GM21360 (cell line): ENCODE data around the gene KRTAP12-4.
"Not testable (repeated sequence)": the region's sequence is repeated elsewhere in the genome, so short reads cannot be mapped to it uniquely, and the experiment has no call there.

Source experiments
- ATAC-seq: cut with Tn5 transposase; IDR thresholded peaks from one replicate; pipeline ENCODE4 v1.9.1; 2021; ENCODE audit warnings: mild to moderate bottlenecking, moderate library complexity; ENCODE audit not compliant: unreplicated experiment

KRTAP12-4 gene

DNA sequence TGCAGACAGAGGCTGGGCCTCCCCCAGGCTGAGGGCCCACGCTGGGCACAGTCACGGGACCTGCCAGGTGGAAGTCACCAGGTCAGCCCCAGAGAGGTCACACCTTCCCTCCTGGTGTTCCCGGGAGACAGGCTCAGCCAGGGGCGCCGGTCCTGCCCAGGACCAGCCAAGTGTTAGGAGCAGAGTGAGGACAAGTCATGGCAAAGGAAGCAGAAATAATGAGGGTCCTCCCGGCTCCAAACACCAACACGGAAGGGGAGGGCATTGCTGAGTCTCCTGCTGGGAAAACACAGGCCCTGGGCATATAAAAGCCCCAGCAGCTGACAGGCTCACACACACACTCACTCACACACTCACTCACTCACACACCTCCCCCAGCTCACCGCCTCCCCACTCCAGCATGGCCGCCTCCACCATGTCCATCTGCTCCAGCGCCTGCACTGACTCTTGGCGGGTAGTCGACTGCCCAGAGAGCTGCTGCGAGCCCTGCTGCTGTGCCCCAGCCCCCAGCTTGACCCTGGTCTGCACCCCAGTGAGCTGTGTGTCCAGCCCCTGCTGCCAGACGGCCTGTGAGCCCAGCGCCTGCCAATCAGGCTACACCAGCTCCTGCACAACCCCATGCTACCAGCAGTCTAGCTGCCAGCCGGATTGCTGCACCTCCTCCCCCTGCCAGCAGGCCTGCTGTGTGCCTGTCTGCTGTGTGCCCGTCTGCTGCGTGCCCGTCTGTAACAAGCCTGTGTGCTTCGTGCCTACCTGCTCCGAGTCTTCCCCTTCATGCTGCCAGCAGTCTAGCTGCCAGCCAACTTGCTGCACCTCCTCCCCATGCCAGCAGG, 17.2 kb downstream of the KRTAP12-4 start, which contains the start of gene KRTAP10-10:
TSS of gene KRTAP10-10 (plus strand) at position 339 of the 833 bp plus-strand sequence. CDS start at position 401, 62 bp downstream.
- ATAC-seq, result no peak

DNA sequence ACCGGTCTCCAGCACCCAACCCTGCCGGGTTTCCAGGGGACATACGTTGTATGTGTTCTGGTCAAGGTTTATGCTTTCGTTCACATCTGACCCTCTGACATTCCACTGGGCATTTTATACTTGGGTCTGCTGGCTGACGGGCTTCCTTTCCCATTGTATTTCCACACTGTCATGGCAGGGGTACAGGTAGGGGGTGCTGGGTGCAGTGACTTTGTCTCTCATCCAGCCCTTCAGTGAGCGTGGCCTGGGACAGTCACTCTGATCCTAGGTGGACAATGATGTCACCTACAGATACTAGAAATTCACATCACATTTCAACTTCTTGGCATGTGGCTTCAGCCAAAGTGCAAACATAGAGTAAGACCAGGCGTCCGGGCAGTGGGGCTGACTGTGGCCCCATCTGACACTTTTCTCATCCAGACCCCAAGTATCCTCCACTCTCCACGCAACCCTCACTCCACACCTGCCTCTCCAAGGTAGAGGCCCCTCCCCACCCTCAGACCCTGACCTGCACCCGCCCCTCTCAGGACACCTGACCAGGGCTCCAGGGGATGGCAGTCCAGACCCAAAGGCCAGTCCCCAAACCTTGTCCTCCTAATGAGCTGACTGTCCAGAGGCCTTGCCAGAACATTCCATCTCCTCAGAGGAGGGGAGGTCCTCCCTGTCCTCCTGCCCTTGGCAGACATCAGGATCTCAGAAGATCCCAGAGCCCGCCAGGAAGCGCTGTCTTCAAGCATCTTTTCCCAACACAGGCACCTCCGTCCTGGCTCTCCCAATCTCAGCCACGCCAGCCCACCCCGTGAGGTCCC, 18.0 kb downstream of the KRTAP12-4 start:
- ATAC-seq, result no peak

DNA sequence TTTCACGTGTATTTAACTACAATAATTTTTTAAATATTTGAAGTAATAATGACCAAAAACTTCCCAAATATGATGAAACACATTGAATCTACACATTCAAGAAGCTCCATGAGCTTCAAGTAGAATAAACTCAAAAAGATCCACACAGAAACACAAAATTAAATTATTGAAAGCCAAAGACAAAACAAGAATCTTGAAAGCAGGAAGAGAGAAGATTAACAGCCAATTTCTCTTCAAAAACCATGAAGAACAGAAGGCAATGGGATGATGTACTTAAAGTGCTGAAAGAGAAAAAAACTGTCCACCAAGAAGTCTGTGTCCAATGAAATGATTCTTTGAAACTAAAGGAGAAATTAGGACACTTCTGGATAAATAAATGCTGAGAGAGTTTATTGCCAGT, 22.4 kb downstream of the KRTAP12-4 start:
- no peak for ATAC-seq

DNA sequence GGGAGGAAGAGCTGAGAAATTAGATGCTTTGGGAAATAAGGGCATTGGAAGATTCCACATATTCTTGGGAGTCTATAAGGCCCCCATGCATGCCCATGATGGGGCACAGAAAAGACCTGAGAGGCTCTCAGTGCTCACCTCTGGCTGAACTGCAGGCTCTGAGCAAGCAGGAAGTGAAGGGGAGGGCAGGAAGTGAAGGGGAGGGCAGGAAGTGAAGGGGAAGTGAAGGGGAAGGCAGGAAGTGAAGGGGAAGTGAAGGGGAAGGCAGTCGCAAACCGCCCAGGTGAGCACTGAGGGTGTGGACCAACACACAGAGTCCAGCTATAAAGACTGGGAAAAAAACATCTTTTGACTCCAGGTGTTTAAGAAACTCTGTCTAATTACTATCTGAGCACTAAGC, 24.0 kb downstream of the KRTAP12-4 start:
- ATAC-seq, result no peak

DNA sequence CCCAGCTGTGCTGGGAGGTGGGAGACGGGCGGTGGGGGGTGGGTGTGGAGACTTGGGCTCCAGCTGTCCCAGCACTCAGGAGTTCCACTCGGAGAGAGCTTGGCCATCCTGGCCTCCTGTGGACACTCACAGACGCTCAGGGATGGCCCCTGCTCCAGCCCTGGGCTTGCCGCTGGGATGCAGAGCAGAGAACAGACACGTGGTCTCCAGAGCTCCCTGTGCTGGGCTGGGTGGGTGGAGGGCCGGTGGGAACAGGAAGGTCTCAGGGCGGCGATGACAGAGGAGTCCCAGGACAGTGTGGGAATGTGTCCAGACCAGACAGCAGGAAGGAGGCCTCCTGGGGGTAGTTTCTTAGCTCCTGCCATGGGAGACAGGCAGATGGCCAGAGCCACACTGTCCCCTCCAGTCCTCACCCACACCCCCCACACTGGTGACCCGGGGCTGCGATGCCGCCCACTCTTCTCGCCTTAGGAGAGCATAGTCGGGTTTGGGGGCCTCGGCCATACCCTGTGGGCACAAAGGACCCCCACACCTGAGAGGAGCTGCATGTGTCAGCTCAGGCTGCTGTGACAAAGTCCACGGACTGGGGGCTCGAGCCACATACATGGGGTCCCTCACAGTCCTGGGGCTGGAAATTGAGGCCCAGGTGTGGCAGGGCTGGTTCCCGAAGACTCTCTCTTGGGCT, 25.6 kb downstream of the KRTAP12-4 start:
- ATAC-seq, result no peak

DNA sequence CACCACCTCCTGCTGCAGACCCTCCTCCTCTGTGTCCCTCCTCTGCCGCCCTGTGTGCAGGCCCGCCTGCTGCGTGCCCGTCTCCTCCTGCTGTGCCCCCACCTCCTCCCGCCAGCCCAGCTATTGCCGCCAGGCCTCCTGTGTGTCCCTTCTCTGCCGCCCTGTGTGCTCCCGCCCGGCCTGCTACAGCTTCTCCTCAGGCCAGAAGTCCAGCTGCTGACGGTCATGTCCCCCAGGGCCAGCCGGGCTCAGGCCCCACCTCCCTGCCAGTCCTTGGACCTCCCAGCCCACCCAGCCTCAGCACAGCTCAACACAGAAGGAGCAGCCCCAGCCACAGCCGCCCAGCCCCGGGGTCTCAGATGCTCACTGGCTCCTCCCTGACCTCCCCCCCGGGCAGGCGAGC, 26.6 kb downstream of the KRTAP12-4 start:
- not testable (repeated sequence) for ATAC-seq

DNA sequence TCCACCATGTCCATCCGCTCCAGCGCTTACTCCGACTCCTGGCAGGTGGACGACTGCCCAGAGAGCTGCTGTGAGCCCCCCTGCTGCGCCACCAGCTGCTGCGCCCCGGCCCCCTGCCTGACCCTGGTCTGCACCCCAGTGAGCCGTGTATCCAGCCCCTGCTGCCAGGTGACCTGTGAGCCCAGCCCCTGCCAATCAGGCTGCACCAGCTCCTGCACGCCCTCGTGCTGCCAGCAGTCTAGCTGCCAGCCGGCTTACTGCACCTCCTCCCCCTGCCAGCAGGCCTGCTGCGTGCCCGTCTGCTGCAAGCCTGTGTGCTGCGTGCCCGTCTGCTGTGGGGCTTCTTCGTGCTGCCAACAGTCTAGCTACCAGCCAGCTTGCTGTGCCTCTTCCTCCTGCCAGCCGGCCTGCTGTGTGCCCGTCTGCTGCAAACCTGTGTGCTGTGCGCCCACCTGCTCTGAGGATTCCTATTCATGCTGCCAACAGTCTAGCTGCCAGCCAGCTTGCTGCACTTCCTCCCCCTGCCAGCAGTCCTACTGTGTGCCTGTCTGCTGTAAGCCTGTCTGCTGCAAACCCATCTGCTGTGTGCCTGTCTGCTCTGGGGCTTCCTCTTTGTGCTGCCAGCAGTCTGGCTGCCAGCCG, 27.2 kb downstream of the KRTAP12-4 start:
- ATAC-seq, result not testable (repeated sequence)

DNA sequence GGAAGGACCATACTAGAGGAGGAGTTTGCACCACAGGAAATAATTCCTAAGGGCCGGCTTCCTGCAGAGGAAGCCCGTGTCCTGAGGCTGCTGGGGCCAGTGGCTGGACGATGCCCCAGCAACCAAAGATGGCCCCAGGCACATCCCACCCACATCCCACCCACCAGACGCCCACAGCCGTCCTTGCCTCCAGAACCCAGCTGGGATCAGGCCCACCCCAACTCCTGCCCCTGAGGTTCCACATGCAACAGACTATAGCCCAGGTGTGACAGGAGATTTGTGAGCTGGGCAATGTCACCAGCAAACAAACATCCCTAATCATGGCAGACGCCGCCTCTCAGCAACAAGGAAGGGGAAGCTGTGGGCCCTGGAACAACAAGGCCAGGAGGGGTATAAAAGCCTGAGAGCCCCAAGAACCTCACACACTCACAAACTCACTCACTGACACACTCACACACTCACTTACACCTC, 27.8 kb downstream of the KRTAP12-4 start, which contains the start of gene KRTAP10-9:
TSS of gene KRTAP10-9 (plus strand) at position 421 of the 471 bp plus-strand sequence. CDS start 79 bp downstream, outside the sequence.
- no peak for ATAC-seq

DNA sequence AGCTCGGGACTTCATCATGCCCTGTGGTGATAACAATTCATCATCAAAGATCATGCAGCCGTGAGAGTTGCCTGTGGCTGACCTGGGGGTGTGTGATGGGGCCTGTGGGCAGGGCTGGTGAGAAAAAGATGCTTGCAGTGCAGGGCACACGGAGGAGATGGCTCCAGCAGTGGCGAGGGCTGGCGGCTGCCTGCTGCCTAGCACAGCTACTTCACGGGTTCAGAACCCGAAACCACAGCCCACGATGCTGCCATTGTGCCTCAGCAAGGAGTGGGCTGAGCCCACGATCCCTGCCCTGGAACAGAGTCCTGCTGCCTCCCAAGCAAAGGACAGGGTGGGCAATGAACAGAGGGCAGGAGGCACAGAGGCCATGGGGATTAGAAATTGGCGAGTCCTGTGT, 28.2 kb downstream of the KRTAP12-4 start:
- ATAC-seq, result no peak

DNA sequence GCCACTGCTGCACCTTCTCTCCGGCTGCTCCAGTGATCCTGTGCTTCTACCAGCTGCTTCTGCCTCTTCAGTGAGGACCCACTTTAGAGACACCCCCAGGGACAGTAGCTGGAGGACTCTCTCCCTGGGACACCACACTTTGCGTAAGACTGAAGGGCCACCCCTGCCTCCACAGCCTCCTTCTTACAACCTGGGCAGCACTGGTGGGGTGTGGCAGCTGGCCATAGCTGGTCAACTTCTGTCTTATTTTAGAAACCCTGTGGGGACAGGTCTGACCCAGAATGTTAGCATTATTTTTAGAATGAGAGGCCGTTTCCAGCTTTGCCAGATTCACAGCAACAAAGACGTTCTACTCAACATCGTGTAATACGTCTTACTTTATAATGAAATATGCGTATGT, 28.7 kb downstream of the KRTAP12-4 start:
- no peak for ATAC-seq

DNA sequence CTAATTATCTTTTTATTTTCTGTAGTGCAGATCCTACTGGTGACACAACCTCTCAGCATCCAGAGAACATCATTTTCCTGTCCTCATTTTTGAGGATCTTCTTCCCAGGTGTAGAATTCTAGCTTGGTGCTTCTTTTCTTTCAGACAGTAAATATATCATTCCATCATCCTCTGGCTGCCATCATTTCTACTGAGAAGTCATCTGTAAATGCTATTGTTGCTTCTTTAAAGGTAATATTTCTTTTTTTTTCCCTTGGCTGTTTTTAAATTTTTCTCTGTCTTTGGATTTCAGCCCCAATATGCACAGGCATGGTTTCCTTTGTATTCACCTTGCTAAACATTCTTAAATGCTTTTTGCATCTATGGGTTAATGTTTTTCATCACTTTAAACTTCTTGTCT, 30.9 kb downstream of the KRTAP12-4 start:
- no peak for ATAC-seq

DNA sequence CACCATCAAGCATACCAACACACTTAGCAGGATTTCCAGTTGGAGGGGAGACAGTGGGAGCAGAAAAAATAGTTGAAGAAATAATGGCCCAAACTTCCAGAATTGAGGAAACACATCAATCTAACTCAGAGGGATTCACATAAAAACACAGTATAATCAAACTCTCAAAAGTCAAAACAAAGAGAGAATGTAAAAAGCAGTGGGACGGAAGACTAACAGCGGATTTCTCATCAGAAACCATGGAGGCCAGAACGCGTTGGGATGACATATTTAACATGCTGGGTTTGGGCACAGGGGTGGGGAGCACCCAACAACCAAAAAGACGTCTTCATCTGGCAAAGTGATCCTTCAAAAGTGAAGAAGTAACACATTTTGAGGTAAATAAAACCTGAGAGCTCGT, 34.6 kb downstream of the KRTAP12-4 start:
- no peak for ATAC-seq

DNA sequence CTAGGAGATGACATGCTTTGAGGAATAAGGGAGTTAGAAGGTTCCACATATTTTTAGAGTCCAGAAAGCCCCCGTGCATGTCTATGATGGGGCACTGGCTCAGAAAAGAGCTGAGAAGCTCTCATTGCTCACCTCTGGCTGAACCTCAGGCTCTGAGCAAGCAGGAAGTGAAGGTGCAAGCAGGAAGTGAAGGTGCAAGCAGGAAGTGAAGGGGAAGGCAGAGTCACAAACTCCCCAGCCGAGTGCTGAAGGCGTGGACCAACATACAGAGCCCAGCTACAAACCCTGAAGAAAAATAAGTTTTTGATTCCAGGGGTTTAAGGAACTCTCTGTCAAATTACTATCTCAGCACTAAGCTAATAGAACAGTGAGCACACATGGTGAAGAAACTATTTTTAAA, 35.5 kb downstream of the KRTAP12-4 start:
- ATAC-seq, result no peak

DNA sequence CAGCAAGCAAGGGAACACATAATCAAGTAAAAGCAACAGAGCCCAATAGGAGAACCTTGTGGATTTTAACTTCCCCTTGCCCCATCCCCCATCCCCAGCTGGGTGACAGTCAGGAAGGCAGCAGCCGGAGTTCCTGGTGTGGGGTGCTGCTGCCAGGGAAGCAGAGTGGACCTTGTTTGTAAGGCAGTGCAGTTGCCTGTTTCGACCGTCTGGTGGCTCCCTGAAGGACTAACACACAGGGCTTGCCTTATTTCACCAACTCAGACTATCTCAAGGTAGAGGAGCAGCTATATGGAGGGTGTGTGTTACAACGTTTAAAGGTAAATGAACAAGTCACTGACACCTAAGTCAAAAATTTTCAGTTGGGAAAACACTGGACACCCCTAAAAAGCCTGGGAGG, 36.0 kb downstream of the KRTAP12-4 start:
- ATAC-seq, result no peak

DNA sequence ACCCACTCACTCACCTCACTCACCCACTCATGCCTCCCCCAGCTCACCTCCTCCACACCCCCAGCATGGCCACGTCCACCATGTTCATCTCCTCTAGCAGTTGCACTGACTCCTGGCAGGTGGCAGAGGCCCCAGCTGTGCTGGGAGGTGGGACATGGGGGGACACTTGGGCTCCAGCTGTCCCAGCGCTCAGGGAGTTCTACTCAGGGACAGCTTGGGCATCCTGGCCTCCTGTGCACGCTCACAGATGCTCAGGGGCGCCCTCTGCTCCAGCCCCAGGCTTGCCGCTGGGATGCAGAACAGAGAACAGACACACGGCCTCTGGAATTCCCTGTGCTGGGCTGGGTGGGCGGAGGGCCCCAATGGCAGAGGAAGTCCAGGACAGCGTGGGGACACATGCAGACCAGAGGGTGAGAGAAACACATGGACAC, 37.4 kb downstream of the KRTAP12-4 start:
- no peak for ATAC-seq

DNA sequence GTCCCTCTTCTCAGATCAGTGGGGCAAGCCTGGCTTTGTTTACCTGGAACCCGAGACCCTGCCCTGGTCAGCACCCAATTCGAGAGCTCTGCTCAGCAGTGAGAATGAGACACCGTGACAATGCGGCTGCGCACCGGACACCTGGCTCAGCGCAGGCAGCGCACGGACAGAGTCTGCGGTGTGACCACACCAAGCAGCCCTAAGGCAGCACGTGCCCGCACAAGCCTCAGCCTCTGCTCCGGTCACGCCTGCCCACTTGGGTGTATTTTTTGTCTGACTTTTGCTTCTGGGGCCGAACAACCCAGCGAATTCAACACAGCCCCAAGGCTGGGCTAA, 37.9 kb downstream of the KRTAP12-4 start:
- no peak for ATAC-seq

DNA sequence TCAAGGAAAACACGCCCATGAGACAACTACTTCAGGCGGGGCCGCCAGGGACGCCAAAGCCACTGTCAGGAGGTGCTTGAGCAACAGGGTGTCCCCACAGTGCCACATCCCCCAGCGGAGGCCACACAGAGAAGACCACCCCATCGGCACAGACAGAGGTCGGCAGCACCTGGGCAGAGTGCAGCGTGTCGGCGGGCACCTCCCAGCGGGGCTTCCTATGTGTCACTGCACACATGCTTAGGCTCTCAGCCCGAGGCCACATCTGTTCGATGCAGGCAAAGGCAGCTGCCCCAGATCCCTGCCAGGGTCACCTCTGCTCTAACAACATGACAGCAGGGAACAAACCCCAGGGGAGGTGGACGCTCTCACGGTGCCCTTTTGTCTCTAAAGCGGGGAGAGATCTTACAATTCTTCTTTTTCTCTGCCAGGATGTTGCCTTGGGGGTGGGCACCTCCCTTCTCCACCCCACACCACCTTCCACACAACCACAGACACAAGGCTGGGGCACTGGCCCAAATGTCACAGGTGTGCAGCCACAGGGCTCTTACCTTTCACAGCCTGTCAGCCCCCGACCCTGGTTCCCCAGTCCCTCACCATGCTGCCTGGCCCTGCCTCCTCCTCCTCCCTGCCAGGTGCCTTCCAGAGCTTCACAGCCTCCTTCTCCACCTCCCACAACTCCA, 38.4 kb downstream of the KRTAP12-4 start:
- no peak for ATAC-seq

DNA sequence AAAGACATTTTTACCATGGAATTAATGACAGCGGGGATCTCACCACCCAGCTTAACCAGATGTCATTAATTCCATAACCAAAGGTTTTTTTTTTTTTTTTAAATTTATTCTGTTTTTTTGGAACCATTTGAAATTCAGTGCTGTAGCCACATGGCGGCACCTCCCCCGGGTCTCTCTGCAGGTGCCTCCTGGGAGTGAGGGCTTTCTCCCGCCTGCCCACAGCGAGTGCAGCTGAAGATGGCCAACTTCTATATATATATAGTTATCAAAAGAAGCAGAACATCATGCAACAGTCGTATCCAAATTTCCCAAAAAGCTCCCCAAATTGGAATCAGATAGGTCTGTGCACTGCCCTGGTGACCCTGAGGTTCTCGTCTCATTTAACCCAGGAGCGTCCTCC, 39.0 kb downstream of the KRTAP12-4 start:
- ATAC-seq, result no peak

DNA sequence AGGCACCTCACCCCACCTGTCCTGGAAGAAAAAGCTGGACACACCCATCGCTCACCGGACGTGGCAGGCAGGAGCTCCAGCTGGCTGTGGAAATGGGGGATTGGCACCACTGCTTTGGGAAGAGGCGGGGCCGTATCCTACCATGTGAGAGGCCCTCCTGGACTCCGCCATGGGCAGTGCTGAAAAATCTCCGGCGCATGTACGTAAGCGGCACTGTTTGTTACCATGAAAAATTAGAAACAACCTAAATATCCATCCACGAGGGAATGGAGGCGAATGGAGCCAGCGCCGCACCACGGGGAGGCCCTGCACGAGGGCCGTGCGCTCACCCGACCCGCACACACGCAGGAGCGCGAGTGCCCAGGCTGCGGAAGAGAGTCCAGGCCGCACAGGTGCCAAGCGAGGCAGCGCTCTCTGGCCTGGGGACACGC, 39.5 kb downstream of the KRTAP12-4 start:
- ATAC-seq, result no peak

DNA sequence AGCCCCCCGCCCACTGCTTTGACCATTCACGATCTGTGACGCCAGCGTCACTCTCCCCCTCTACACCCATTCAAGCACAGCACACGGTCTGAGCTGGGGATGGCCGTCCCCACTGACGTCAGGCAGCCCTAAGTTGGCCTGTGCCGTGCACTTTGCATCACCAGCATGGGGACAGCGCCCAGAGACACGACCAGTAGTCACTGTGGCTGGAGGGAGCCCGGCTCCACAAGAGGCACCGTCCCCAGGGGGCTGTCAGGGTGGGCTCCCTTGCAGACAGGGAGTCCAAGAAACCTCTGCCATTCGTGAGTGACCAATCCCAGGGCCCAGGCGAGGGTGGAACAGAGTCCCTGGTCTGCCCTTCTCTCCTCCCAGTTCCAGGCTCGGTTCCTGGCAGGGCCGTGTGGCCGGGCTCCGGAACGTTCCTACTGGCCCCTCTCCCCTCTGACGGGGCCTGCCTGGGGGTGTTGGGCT, 40.3 kb downstream of the KRTAP12-4 start:
- no peak for ATAC-seq
